Gastrocnemius medialis (tissue), 4 donors: Measurements from ENCODE around the gene B4GALT7.

Experiments
- POLR2A ChIP-seq, 2 donors: fragments of 450-650 bp; IDR thresholded peaks; one replicate each; pipeline ENCODE4 v1.6.1; 2017; ENCODE audit warnings: antibody characterized with exemption in 2 of 2, mild to moderate bottlenecking in 2 of 2, moderate library complexity in 2 of 2
- TF ChIP-seq, protein P1 (sequence below), 5 experiments: fragments of 450-650 bp in 3 of 5; fragments of 200-600 bp in 2 of 5; sonication (generic) in 2 of 5; IDR thresholded peaks in 4 of 5; conservative IDR thresholded peaks in 1 of 5; 1 replicate in 4 of 5; 2 replicates in 1 of 5; pipeline ENCODE4 v1.5.1; 2016 to 2019; ENCODE audit warnings: antibody characterized with exemption in 5 of 5, mild to moderate bottlenecking in 3 of 5, moderate library complexity in 3 of 5

DNA sequence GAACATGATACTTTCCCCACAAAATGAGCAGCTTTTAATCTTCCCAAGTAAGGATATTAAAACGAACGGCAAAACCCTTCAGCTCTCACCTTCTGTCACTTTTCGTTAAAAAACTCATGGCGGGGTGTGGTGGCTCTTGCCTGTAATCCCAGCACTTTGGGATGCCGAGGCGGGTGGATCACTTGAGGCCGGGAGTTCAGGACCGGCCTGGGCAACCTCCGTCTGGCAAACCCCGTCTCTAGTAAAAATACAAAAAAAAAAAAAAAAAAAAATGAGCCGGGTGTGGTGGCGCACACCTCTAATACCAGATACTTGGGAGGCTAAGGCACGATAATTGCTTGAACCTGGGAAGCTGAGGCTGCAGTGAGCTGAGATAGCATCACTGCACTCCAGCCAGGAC lies 7.0 kb upstream of the B4GALT7 start:
- no peak for TF ChIP-seq POLR2A (IDR thresholded peaks at IDR 0.05)
- TF ChIP-seq, protein P1, sequence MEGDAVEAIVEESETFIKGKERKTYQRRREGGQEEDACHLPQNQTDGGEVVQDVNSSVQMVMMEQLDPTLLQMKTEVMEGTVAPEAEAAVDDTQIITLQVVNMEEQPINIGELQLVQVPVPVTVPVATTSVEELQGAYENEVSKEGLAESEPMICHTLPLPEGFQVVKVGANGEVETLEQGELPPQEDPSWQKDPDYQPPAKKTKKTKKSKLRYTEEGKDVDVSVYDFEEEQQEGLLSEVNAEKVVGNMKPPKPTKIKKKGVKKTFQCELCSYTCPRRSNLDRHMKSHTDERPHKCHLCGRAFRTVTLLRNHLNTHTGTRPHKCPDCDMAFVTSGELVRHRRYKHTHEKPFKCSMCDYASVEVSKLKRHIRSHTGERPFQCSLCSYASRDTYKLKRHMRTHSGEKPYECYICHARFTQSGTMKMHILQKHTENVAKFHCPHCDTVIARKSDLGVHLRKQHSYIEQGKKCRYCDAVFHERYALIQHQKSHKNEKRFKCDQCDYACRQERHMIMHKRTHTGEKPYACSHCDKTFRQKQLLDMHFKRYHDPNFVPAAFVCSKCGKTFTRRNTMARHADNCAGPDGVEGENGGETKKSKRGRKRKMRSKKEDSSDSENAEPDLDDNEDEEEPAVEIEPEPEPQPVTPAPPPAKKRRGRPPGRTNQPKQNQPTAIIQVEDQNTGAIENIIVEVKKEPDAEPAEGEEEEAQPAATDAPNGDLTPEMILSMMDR (IDR thresholded peaks at IDR 0.05 in 4 of 5, conservative IDR thresholded peaks at IDR 0.05 in 1 of 5): no peak
